A549 treated with dexamethasone at 1 μM for 4 hours (cell line): Measurements from ENCODE around the gene PDE11A. TPM values are rescaled to one million over a fixed set of nuclear protein-coding genes. Genes with fewer than 3 reads are reported as not detected.

ENCODE experiments used
- total RNA-seq: library from RNA; stranded (reverse); fragments of 200-300 nt; extraction: Qiagen RNA extraction; gene quantifications from 5 replicates; pipeline ENCODE4 v1.2.3, GENCODE V29; 2022

Gene PDE11A
- total RNA-seq = 0.21 to 0.52 TPM (median 0.42 TPM) in 5 replicates

GRCh38 chr2:178072383-178073301, at the start of gene PDE11A:
PDE11A (minus strand) TSS chr2:178072777; CDS start chr2:178072437, 340 bp downstream.

GRCh38 chr2:178112202-178113152, 39.9 kb upstream of the PDE11A start, which contains the start of gene RBM45:
RBM45 (plus strand) TSS chr2:178112437; CDS start chr2:178112547, 110 bp downstream.

Other genes with a start within 250 kb of the PDE11A start
- gene RBM45, start 39.7 kb upstream of the PDE11A start, total RNA-seq = 10.6 to 12.6 TPM (median 12.1 TPM) in 5 replicates
- 5.5 to 7.5 TPM (median 6.8 TPM) in 5 replicates for gene OSBPL6, start 121.7 kb upstream of the PDE11A start, total RNA-seq